Stimulated activated naive CD8-positive, alpha-beta T cell treated with anti-CD3 and anti-CD28 coated beads, Interleukin-15, Interleukin-2, amounts not matched to agents 100 ng/mL and 50 ng/mL, for 24 hours (primary cell): ENCODE results near the gene PEX13.

Experiments used
- H3K27ac Mint-ChIP-seq: one replicate; pipeline ENCODE4 v1.8.0; 2021; ENCODE audit warnings: mild to moderate bottlenecking, mixed read lengths
- H3K27me3 Mint-ChIP-seq: one replicate; pipeline ENCODE4 v1.8.0; 2021; ENCODE audit warnings: mixed read lengths
- H3K36me3 Mint-ChIP-seq: one replicate; pipeline ENCODE4 v1.8.0; 2021; ENCODE audit warnings: low read depth, mixed read lengths
- H3K4me1 Mint-ChIP-seq: one replicate; pipeline ENCODE4 v1.8.0; 2021; ENCODE audit warnings: low read depth, mixed read lengths
- H3K4me3 Mint-ChIP-seq: one replicate; pipeline ENCODE4 v1.8.0; 2021; ENCODE audit warnings: mild to moderate bottlenecking, mixed read lengths
- H3K9me3 Mint-ChIP-seq: one replicate; pipeline ENCODE4 v1.8.0; 2021; ENCODE audit warnings: mixed read lengths

Gene PEX13

GRCh38 chr2:61089797-61090196 is 72.3 kb downstream of the PEX13 start:
- Mint-ChIP-seq H3K4me3 (no peak overlapping the region), H3K36me3 (peaks cover 3% of the 10 kb centered on the region), H3K27me3 (no peaks in the 10 kb centered on the region), H3K27ac (no peak overlapping the region), H3K9me3 (no peaks in the 10 kb centered on the region), H3K4me1 (no peaks in the 10 kb centered on the region)

DNA sequence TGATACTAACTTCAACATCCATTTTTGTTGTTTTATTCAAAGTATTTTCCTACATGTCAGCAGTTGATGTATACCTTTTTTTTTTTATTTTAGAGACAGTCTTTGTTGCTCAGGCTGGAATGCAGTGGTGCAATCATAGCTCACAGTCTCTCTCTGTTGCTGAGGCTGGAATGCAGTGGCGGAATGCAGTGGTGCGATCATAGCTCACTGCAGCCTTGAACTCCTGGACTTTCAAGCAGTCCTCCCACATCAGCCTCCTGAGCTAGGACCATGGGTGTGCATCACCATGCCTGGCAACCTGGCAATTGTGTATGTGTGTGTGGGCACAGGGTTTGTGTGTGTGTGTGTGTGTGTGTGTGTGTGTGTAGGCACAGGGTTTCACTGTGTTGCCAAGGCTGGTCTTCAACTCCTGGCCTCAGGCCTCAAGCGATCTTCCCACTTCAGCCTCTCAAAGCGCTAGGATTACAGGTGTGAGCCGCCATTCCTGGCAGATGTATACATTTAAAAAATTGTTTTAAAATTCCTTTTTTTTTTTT is 72.9 kb downstream of the PEX13 start:
- Mint-ChIP-seq H3K4me1 (no peaks in the 10 kb centered on the region), H3K27ac (no peak overlapping the region), H3K4me3 (no peak overlapping the region), H3K36me3 (peaks cover 3% of the 10 kb centered on the region), H3K9me3 (no peaks in the 10 kb centered on the region), H3K27me3 (no peaks in the 10 kb centered on the region)

DNA sequence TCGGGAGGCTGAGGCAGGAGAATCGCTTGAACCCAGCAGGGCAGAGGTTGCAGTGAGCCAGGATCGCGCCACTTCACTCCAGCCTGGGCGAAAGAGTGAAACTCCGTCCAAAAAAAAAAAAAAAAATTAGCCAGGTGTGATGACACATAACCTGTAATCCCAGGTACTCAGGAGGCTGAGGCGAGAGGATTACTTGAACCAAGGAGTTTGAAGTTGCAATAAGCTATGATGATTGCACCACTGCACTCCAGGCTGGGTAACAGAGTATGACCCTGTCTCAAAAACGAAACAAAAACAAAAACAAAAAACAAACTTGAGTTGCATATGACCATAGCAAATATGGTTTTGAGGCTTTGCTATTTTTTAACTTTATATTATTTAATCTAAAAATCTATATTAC is 74.0 kb downstream of the PEX13 start:
- Mint-ChIP-seq H3K27me3 (no peaks in the 10 kb centered on the region), H3K4me3 (no peak overlapping the region), H3K27ac (no peak overlapping the region), H3K4me1 (no peaks in the 10 kb centered on the region), H3K9me3 (no peaks in the 10 kb centered on the region), H3K36me3 (peaks cover 3% of the 10 kb centered on the region)

GRCh38 chr2:61096438-61096837 is 78.9 kb downstream of the PEX13 start:
- no peaks in the 10 kb centered on the region for H3K36me3 Mint-ChIP-seq
- no peaks in the 10 kb centered on the region for H3K27me3 Mint-ChIP-seq
- H3K27ac Mint-ChIP-seq = no peak overlapping the region
- H3K4me1 Mint-ChIP-seq = no peaks in the 10 kb centered on the region
- no peaks in the 10 kb centered on the region for H3K9me3 Mint-ChIP-seq
- H3K4me3 Mint-ChIP-seq = no peak overlapping the region

DNA sequence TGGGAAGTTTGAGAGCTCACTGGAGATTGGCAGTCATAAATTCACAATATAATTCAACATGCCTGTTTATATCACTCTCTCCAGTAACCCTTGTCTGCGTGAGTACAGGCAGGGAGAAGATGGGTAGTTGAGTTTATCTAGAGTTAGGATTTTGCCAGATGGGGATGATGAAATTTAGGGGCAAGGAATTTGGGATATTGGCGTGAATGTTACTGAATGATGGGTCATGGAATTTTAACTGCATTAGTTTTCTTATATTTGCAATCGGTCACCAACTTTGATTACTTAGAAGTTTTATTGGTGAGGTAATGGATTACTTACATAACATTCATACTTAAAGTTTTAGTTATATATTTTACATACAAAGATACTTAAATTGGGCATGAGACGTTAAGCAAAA is 83.3 kb downstream of the PEX13 start:
- Mint-ChIP-seq H3K27me3 (no peaks in the 10 kb centered on the region), H3K36me3 (peaks cover 4% of the 10 kb centered on the region), H3K27ac (no peak overlapping the region), H3K4me1 (no peaks in the 10 kb centered on the region), H3K9me3 (no peaks in the 10 kb centered on the region), H3K4me3 (no peak overlapping the region)
